Tibial nerve (tissue), 4 donors: ENCODE data around the gene SEL1L3. TPM values are rescaled to one million over a fixed set of nuclear protein-coding genes. Genes with fewer than 3 reads are reported as not detected.

Experiments used
- DNase-seq, 2 donors: peaks; one replicate each; pipeline ENCODE4 v3.0.0-alpha.2; 2019; ENCODE audit warnings: low spot score in 2 of 2
- H3K27ac ChIP-seq, 4 donors: fragments of 200-600 bp; sonication (generic) in 3 of 4; one replicate each; pipeline ENCODE4 v1.5.1; 2017 to 2019; ENCODE audit warnings: mild to moderate bottlenecking in 1 of 4
- H3K27me3 ChIP-seq, 2 donors: fragments of 200-600 bp; sonication (generic) in 1 of 2; one replicate each; pipeline versions ENCODE4 v1.5.1 to v1.6.0; 2017 to 2019
- H3K36me3 ChIP-seq, 3 donors: fragments of 200-600 bp; sonication (generic); one replicate each; pipeline ENCODE4 v1.5.1; 2018 to 2019
- H3K4me1 ChIP-seq, 4 donors: fragments of 200-600 bp; sonication (generic) in 3 of 4; one replicate each; pipeline ENCODE4 v1.5.1; 2017 to 2019
- H3K4me3 ChIP-seq, 4 donors: fragments of 200-600 bp; sonication (generic) in 3 of 4; one replicate each; pipeline ENCODE4 v1.5.1; 2017 to 2019; ENCODE audit warnings: mild to moderate bottlenecking in 1 of 4, moderate library complexity in 1 of 4
- H3K9me3 ChIP-seq, 4 donors: fragments of 200-600 bp; sonication (generic) in 3 of 4; one replicate each; pipeline ENCODE4 v1.5.1; 2017 to 2019
- CTCF ChIP-seq, 5 experiments: fragments of 200-600 bp in 3 of 5; fragments of 450-650 bp in 2 of 5; sonication (generic) in 3 of 5; IDR thresholded peaks; one replicate each; pipeline ENCODE4 v1.5.1; 2016 to 2019; ENCODE audit warnings: antibody characterized with exemption in 5 of 5, mild to moderate bottlenecking in 3 of 5, moderate library complexity in 2 of 5
- EP300 ChIP-seq, 2 donors: sonication (generic); formaldehyde crosslinking; IDR thresholded peaks; one replicate each; pipeline ENCODE4 v1.6.1; 2017; ENCODE audit warnings: antibody characterized with exemption in 2 of 2, mild to moderate bottlenecking in 1 of 2
- POLR2A ChIP-seq, 2 donors: fragments of 450-650 bp; IDR thresholded peaks; one replicate each; pipeline ENCODE4 v1.6.1; 2017; ENCODE audit warnings: antibody characterized with exemption in 2 of 2, mild to moderate bottlenecking in 2 of 2, moderate library complexity in 2 of 2
- WGBS, 2 donors: methylation state at CpG; one replicate each; pipeline ENCODE4 v1.1.5; 2018; 5-methylcytosine and 5-hydroxymethylcytosine counted together
- total RNA-seq, 4 donors: library from RNA; depleted of rRNA; stranded (reverse); fragments of >200 nt; gene quantifications; one replicate each; pipeline ENCODE4 v1.1.0, GENCODE V29; 2016

The SEL1L3 gene
- total RNA-seq, 4 donors from 2014 or later = 8.7 to 19.0 (median 11.1) TPM

GRCh38 chr4:25743971-25744370 is 118.8 kb downstream of the SEL1L3 start:
- no peak overlapping the region for H3K4me3 ChIP-seq
- WGBS, 2 donors = 72 to 83% methylated on average over 3 of the region's 3 CpGs
- TF ChIP-seq CTCF (IDR thresholded peaks at IDR 0.05) (no peak), POLR2A (IDR thresholded peaks at IDR 0.05) (no peak), EP300 (IDR thresholded peaks at IDR 0.05) (no peak)
- H3K36me3 ChIP-seq = no peaks in the 10 kb centered on the region
- H3K4me1 ChIP-seq = no peaks in the 10 kb centered on the region
- no peaks in the 10 kb centered on the region for H3K27me3 ChIP-seq
- no peak for DNase-seq
- H3K27ac ChIP-seq = no peak overlapping the region
- no peaks in the 10 kb centered on the region for H3K9me3 ChIP-seq

- 92% methylated on average over 9 of the region's 9 CpGs for WGBS, 2 donors
- H3K4me3 ChIP-seq = no peak overlapping the region
- H3K27ac ChIP-seq = no peak overlapping the region
- H3K27me3 ChIP-seq = no peaks in the 10 kb centered on the region
- DNase-seq = no peak
- TF ChIP-seq POLR2A (IDR thresholded peaks at IDR 0.05) = no peak
- no peak for TF ChIP-seq CTCF (IDR thresholded peaks at IDR 0.05)
- TF ChIP-seq EP300 (IDR thresholded peaks at IDR 0.05) = no peak
- no peaks in the 10 kb centered on the region for H3K4me1 ChIP-seq
- no peaks in the 10 kb centered on the region for H3K9me3 ChIP-seq
- no peaks in the 10 kb centered on the region for H3K36me3 ChIP-seq
Observed at GRCh38 chr4:25729564-25729963, 133.2 kb downstream of the SEL1L3 start.

GRCh38 chr4:25728886-25729285 is 133.9 kb downstream of the SEL1L3 start:
- 48 to 52% methylated on average over 3 of the region's 3 CpGs for WGBS, 2 donors
- DNase-seq = no peak
- H3K27me3 ChIP-seq = no peaks in the 10 kb centered on the region
- no peak overlapping the region for H3K4me3 ChIP-seq
- H3K4me1 ChIP-seq = no peaks in the 10 kb centered on the region
- no peak for TF ChIP-seq CTCF (IDR thresholded peaks at IDR 0.05)
- TF ChIP-seq POLR2A (IDR thresholded peaks at IDR 0.05) = no peak
- TF ChIP-seq EP300 (IDR thresholded peaks at IDR 0.05) = no peak
- no peak overlapping the region for H3K27ac ChIP-seq
- H3K9me3 ChIP-seq = no peaks in the 10 kb centered on the region
- H3K36me3 ChIP-seq = no peaks in the 10 kb centered on the region

GRCh38 chr4:25727711-25728493 is 134.9 kb downstream of the SEL1L3 start:
- H3K4me1 ChIP-seq = no peaks in the 10 kb centered on the region
- no peaks in the 10 kb centered on the region for H3K27me3 ChIP-seq
- H3K36me3 ChIP-seq = no peaks in the 10 kb centered on the region
- DNase-seq = no peak
- no peak for TF ChIP-seq POLR2A (IDR thresholded peaks at IDR 0.05)
- TF ChIP-seq EP300 (IDR thresholded peaks at IDR 0.05) = no peak
- no peak for TF ChIP-seq CTCF (IDR thresholded peaks at IDR 0.05)
- WGBS, 2 donors = 88 to 89% methylated on average over 9 of the region's 9 CpGs
- no peak overlapping the region for H3K27ac ChIP-seq
- H3K4me3 ChIP-seq = no peak overlapping the region
- H3K9me3 ChIP-seq = no peaks in the 10 kb centered on the region

GRCh38 chr4:25725870-25726269 is 136.9 kb downstream of the SEL1L3 start:
- H3K9me3 ChIP-seq = no peaks in the 10 kb centered on the region
- H3K27ac ChIP-seq = no peak overlapping the region
- H3K4me1 ChIP-seq = no peaks in the 10 kb centered on the region
- no peak for DNase-seq
- H3K27me3 ChIP-seq = no peaks in the 10 kb centered on the region
- 77 to 81% methylated on average over 7 of the region's 7 CpGs for WGBS, 2 donors
- no peaks in the 10 kb centered on the region for H3K36me3 ChIP-seq
- H3K4me3 ChIP-seq = no peak overlapping the region
- TF ChIP-seq EP300 (IDR thresholded peaks at IDR 0.05) = no peak
